NCI-H146 treated with DMSO at 0.1 percent for 48 hours (cell line): ENCODE results near the gene SAMD11.
A peak's percentile ranks its signal among the peaks of the same experiment; 100 is the strongest.

Experiments used
- DNase-seq: peaks from one replicate; lab custom pipeline; 2025; ENCODE audit not compliant: unreplicated experiment; lab: John Stamatoyannopoulos, UW

SAMD11 gene

DNA sequence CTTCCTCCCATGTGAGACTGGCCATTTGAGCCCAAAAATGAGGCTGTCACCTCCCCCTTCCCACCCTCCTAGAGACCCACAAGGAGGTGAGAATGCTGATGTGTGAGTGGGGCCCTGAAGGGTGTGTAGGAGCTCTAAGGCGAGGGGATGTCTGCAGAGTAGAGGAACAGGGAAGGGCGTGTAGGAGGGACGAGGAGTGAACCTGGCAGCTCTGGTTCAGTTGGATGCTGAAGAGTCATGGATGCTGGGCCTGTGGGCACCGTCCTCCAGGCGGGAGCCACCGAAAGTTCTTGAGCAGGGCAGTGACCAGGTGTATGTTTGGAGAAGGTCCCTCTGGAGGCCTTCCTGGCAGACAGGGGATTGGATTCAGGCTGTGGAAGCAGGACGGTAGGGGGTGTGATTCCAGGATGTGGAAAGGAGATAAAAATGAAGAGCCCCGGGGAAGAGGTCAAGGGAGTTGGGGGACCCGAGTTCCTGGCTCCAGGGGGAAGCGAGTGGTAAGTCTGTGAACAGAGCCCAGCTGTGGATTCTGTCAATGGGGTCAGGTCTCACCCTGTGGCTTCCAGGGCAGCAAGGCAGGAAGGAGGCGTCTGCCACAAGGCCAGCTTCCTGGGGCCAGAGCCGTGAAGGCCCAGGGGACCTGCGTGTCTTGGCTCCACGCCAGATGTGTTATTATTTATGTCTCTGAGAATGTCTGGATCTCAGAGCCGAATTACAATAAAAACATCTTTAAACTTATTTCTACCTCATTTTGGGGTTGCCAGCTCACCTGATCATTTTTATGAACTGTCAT, 7.9 kb downstream of the SAMD11 start:
- no peak for DNase-seq

- DNase-seq = no peak
Observed at GRCh38 chr1:932173-932510, 8.4 kb downstream of the SAMD11 start.

DNA sequence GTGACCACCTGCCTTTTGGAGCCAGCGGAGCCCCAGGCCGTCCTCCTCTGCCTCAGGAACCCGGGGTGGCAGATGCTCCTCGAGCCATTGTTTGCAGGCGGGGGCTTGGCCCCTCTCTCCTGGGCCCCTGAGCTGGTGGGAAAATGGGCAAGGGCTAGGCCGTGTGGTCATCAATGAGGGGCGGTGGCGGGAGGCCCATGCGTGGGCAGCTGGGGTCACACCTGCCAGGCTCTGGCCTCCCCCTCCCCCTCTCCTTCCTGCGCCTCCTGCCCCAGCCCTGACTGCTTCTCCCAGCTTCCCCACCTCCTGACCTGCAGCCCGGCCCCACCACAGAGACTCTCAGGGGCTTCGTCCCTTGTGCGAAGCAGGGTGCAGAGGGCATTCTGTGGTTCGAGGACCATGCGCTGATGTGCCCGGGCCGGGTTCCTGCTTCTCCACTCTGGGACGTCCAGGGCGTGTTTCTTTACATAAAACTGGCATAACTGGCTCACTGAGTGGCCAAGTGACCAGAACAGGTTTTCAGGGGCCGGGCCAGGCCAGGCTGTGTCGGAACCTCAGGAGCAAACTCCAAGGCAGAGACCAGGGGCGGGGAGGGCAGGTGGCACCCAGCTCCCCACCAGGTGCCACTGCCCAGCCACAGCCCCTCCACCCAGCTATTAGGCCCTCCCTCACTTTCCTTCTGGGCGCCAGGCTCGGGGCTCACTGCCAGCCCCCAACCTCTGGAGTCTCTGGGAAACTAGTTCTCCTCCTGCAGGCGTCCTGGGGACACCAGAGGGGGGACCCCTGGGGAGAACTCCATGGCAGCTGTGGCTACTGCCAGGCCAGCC, 9.3 kb downstream of the SAMD11 start:
- DNase-seq = no peak

GRCh38 chr1:933603-933940, 9.8 kb downstream of the SAMD11 start:
- DNase-seq = no peak

DNA sequence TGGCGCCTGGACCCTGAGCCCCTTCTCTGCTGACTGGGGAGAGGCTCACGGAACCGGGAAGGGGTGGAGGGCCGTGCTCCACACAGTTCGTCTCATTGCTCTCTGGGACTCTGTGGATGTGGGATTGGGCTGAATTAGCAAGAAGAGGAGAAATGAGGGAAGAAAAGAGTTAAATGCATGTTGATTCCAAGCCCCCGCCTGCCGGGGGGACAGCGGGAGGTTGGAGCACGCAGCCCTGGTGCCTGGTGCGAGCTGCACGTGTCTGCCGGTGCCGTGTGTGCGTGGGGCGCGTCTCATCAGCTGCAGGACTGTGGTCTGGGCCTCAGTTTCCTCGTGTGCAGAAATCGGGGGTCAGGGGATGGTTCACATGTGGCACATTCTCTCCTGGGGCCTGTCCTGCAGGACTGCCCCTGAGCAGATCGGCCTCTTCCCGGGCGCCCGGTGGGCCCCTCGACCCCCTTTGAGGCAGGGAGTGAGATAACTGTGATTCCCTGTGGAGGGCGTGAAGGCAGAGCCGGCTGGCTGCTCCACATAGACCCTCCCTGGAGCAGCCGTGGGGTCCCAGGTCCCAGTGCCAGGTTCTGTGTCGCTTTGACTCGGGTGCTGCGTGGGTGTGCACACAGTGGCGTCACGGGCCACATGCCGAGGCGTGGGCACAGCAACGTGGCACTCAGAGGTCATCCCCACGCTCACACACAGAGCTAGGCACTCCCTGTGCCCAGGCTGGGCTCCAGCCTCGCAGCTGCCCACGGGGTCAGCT, 11.4 kb downstream of the SAMD11 start:
- DNase-seq = no peak

- peak; percentile 36 for DNase-seq
Observed at GRCh38 chr1:935751-936231, 12.1 kb downstream of the SAMD11 start.

DNA sequence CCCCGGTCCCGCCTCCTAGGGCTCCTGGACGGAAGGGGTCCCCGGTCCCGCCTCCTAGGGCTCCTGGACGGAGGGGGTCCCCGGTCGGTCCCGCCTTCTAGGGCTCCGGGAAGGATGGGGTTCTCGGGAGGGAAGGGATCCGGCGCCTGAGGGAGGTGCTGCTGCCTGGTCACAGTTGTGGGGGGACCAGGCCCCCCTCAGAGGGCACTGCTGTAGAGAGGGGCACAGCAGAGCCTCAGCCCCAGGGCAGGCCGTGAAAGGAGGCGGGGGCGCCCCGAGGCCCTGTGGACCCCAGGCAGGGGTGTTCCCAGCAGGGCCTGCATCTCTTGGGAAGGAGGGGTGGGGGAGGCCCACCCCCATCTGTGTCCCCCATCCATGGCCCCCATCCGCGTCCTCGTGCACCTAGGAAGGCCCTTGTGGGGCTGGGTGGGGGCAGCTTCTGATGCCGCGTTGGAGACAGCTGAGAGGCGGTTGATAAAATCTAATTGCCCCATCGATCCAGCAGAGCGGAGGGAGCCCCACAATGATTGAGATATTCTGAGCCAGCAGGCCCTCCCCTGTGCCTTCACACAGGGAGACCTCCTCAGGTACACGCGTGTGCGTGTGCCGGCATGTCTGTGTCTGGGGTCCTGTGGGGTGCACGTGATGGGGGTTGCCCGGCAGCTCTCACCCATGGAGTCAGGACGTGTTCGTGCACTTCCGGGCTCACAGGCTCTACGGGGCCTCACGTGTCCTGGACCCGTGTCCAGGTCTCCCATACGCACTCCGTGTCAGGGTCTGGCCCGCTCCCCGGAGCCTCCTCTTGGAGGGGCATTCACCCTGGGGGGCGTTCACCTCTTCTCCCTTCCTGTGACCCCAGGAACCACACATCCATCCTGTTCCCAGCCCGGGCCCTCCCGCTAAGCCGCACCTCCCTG, 12.9 kb downstream of the SAMD11 start:
- DNase-seq = no peak

GRCh38 chr1:937521-937920, 13.8 kb downstream of the SAMD11 start:
- no peak for DNase-seq

DNA sequence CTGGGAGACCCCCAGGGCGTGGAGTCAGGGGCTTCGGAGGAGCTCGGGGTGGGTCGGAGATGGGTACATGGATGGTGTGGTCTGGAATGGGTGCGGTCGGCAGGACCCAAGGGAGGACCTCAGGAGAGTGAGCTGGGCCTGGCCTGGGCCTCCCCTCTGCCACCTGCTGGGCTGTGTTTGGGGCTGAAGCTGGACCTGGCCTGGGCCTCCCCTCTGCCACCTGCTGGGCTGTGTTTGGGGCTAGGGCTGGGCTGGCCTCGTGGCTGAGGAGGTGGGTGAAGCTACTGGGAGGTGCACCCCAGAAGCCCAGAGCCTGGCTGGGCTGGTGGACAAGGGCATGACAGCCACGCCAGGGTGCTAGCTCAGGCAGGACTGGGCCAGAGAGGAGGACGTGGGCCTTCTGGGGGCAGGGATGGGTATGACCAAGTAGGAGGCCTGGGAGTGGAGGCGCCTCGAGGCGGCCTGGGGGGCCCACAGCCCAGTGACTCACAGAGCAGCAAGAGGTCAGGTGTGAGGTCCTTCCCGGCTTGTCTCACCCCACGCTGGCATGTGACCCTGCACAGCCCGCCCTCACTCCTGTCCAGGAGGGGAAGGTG, 14.5 kb downstream of the SAMD11 start:
- DNase-seq = no peak

DNA sequence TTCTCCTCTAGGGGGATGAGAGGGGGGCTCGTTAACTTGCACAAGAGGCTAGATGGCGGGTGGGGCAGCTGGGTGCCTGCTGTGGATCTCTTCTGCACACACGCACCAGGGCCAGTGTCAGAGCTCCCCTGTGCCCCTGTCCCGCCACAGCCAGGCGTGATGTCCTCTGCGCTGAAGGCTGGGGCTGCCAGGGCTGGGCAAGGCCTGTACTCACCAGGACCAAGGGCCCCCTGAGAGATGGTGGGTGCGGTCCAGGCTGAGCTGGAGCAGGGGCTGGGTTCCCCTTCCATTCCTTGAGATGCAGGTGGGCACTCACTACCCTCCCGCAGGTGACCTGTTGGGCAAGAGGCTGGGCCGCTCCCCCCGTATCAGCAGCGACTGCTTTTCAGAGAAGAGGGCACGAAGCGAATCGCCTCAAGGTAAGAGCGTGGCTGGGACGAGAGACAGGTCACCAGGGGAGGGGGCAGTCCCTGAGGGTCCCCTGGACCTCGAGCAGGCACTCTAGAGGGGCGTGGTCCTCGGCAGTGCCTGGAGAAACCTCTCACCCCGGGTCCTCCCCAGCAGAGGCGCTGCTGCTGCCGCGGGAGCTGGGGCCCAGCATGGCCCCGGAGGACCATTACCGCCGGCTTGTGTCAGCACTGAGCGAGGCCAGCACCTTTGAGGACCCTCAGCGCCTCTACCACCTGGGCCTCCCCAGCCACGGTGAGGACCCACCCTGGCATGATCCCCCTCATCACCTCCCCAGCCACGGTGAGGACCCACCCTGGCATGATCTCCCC, 15.2 kb downstream of the SAMD11 start:
- DNase-seq = no peak

DNA sequence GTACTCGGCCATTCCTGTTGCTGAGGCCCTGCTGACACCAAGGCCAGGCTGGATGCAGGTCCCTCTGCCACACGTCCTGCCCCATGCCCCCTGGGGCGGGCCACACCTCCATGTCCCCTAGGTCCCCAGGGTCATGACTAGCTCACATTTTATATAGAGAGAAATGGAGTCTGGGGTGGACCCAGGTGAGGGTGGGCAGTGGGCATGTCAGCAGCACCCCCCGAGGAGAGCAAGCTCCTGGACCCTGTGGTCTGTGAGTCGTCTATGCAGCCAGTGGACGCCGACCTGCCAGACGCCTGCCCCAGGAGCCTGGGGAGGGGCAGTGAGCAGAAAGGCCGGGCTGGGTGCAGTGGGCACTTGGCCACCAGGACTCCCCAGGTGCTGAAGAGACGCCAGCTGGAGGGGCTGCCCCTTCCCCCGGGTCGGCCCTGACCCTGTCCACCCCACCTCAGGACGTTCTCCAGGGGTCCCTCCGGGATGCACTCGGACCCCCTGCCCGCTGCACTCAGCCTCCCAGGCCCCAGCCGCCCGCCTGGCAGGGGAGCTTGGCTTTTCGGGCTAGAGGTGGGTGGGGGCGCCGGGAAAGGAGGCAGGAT, 15.9 kb downstream of the SAMD11 start:
- no peak for DNase-seq

GRCh38 chr1:940107-941014, 16.6 kb downstream of the SAMD11 start:
- DNase-seq = no peak

- DNase-seq = no peak
Observed at GRCh38 chr1:941015-941587, 17.4 kb downstream of the SAMD11 start.

GRCh38 chr1:941588-942383, 18.1 kb downstream of the SAMD11 start:
- peak; percentile 18 for DNase-seq

- DNase-seq = no peak
Observed at GRCh38 chr1:942411-942821, 18.7 kb downstream of the SAMD11 start.

GRCh38 chr1:942864-943533, 19.3 kb downstream of the SAMD11 start:
- DNase-seq = no peak
